Measurements from ENCODE around the gene C5orf47. TPM values are rescaled to one million over a fixed set of nuclear protein-coding genes. Genes with fewer than 3 reads are reported as not detected.

Gene C5orf47
- polyA plus RNA-seq, 1 donor (not counting 4 experiments of a cell fraction or from before 2014, with no cell fraction given), result 0.03 TPM

Other genes starting within 250 kb of the C5orf47 start
- 13.8 to 18.5 TPM (median 15.3 TPM) in 3 replicates for gene CPEB4, start 100.8 kb upstream of the C5orf47 start, polyA plus RNA-seq
- 0.09 TPM in 1 of 3 replicates, not detected in the others for gene NSG2, start 56.5 kb downstream of the C5orf47 start, polyA plus RNA-seq

Data from keratinocyte (primary cell).